OCI-LY3 (cell line): ENCODE data around the gene LIPM.

ENCODE experiments used
- H2AFZ ChIP-seq: fragments of 200-600, 300-600 bp; shearing (Covaris generic); 2 replicates; pipeline ENCODE4 v1.6.0; 2014; ENCODE audit warnings: antibody characterized with exemption, low read depth, low read length
- H3K27ac ChIP-seq: fragments of 200-600, 300-600 bp; sonication (generic); 2 replicates; pipeline ENCODE4 v1.5.1; 2014; ENCODE audit warnings: mild to moderate bottlenecking, low read length, moderate library complexity, mixed read lengths
- H3K27me3 ChIP-seq: fragments of 200-600, 300-600 bp; sonication (generic); 2 replicates; pipeline ENCODE4 v1.6.1; 2014; ENCODE audit warnings: low read depth, low read length, mixed read lengths
- H3K36me3 ChIP-seq: fragments of 200-600, 300-600 bp; sonication (generic); replicated peaks from 2 replicates; pipeline ENCODE3; 2014; ENCODE audit warnings: low read depth, low read length, mixed read lengths
- H3K4me1 ChIP-seq: fragments of 300-600, 200-600 bp; sonication (generic); 2 replicates; pipeline ENCODE4 v1.6.1; 2014; ENCODE audit warnings: low read length, mixed read lengths
- H3K4me2 ChIP-seq: fragments of 200-600, 300-600 bp; sonication (generic); 2 replicates; pipeline ENCODE4 v1.6.1; 2014; ENCODE audit warnings: low read length, mixed read lengths
- H3K4me3 ChIP-seq: fragments of 300-600, 200-600 bp; sonication (generic); 2 replicates; pipeline ENCODE4 v1.5.1; 2014; ENCODE audit warnings: antibody characterized with exemption, mild to moderate bottlenecking, low read length, moderate library complexity
- H3K79me2 ChIP-seq: fragments of 300-600, 200-600 bp; shearing (Covaris generic); 2 replicates; pipeline ENCODE4 v1.6.1; 2014; ENCODE audit warnings: mild to moderate bottlenecking, low read length, mixed read lengths
- H3K9ac ChIP-seq: fragments of 300-600, 200-600 bp; shearing (Covaris generic); 2 replicates; pipeline ENCODE4 v1.6.0; 2014; ENCODE audit warnings: mild to moderate bottlenecking, low read length, moderate library complexity
- H3K9me3 ChIP-seq: fragments of 200-600, 300-600 bp; shearing (Covaris generic); 2 replicates; pipeline ENCODE4 v1.6.1; 2014; ENCODE audit warnings: low read length, mixed read lengths; ENCODE audit not compliant: insufficient read depth
- H4K20me1 ChIP-seq: fragments of 200-600, 300-600 bp; sonication (generic); 2 replicates; pipeline ENCODE4 v1.6.1; 2016; ENCODE audit warnings: low read length, mixed read lengths; ENCODE audit not compliant: insufficient read depth
- CTCF ChIP-seq: fragments of 200-600, 300-600 bp; sonication (generic); IDR thresholded peaks from 2 replicates; pipeline ENCODE4 v1.5.1; 2014; ENCODE audit warnings: antibody characterized with exemption, low read length, low read depth
- EZH2phosphoT487 ChIP-seq: fragments of 200-600 bp; shearing (Covaris generic); IDR thresholded peaks from 2 replicates; pipeline ENCODE4 v1.6.1; 2018; ENCODE audit warnings: antibody characterized with exemption, mixed run types, low read depth

LIPM gene

GRCh38 chr10:88819290-88819689 lies 16.8 kb downstream of the LIPM start:
- no peak overlapping the region for H3K9ac ChIP-seq
- H2AFZ ChIP-seq: no peak overlapping the region
- no peaks in the 10 kb centered on the region for H3K4me1 ChIP-seq
- no peaks in the 10 kb centered on the region for H3K27me3 ChIP-seq
- H3K27ac ChIP-seq: no peak overlapping the region
- H3K9me3 ChIP-seq: no peaks in the 10 kb centered on the region
- H4K20me1 ChIP-seq: no peaks in the 10 kb centered on the region
- no peaks in the 10 kb centered on the region for H3K36me3 ChIP-seq
- no peaks in the 10 kb centered on the region for H3K79me2 ChIP-seq
- no peak for TF ChIP-seq CTCF
- no peak for TF ChIP-seq EZH2phosphoT487
- no peak overlapping the region for H3K4me2 ChIP-seq
- no peak overlapping the region for H3K4me3 ChIP-seq

- Histone ChIP-seq H3K36me3 (no peaks in the 10 kb centered on the region), H3K9me3 (no peaks in the 10 kb centered on the region), H3K79me2 (no peaks in the 10 kb centered on the region), H3K9ac (no peak overlapping the region), H3K27ac (no peak overlapping the region), H4K20me1 (no peaks in the 10 kb centered on the region), H3K4me3 (no peak overlapping the region), H3K4me1 (no peaks in the 10 kb centered on the region), H3K4me2 (no peak overlapping the region), H3K27me3 (no peaks in the 10 kb centered on the region), H2AFZ (no peak overlapping the region)
- TF ChIP-seq EZH2phosphoT487 (no peak), CTCF (no peak)
Measured at GRCh38 chr10:88820748-88821401, 18.3 kb downstream of the LIPM start.

GRCh38 chr10:88826388-88826787 lies 23.9 kb downstream of the LIPM start:
- peaks cover 10% of the 10 kb centered on the region for H3K4me1 ChIP-seq
- no peaks in the 10 kb centered on the region for H4K20me1 ChIP-seq
- H3K27me3 ChIP-seq: no peaks in the 10 kb centered on the region
- no peak overlapping the region for H3K9ac ChIP-seq
- no peak overlapping the region for H3K4me2 ChIP-seq
- no peak overlapping the region for H3K4me3 ChIP-seq
- no peaks in the 10 kb centered on the region for H3K9me3 ChIP-seq
- no peak overlapping the region for H3K27ac ChIP-seq
- H3K36me3 ChIP-seq: no peaks in the 10 kb centered on the region
- no peaks in the 10 kb centered on the region for H3K79me2 ChIP-seq
- TF ChIP-seq EZH2phosphoT487: no peak
- TF ChIP-seq CTCF: no peak
- no peak overlapping the region for H2AFZ ChIP-seq

GRCh38 chr10:88827671-88828070 lies 25.1 kb downstream of the LIPM start:
- H3K4me1 ChIP-seq: peaks cover 17% of the 10 kb centered on the region
- H3K4me3 ChIP-seq: no peak overlapping the region
- no peaks in the 10 kb centered on the region for H4K20me1 ChIP-seq
- no peak overlapping the region for H3K9ac ChIP-seq
- H3K27me3 ChIP-seq: no peaks in the 10 kb centered on the region
- H3K4me2 ChIP-seq: no peak overlapping the region
- H3K9me3 ChIP-seq: no peaks in the 10 kb centered on the region
- H3K27ac ChIP-seq: no peak overlapping the region
- TF ChIP-seq EZH2phosphoT487: no peak
- TF ChIP-seq CTCF: no peak
- H3K79me2 ChIP-seq: no peaks in the 10 kb centered on the region
- no peaks in the 10 kb centered on the region for H3K36me3 ChIP-seq
- H2AFZ ChIP-seq: no peak overlapping the region
